Kidney epithelial cell (primary cell): Measurements from ENCODE around the gene NR3C1. TPM values are rescaled to one million over a fixed set of nuclear protein-coding genes. Genes with fewer than 3 reads are reported as not detected.

ENCODE experiments used
- DNase-seq: peaks from one replicate; pipeline ENCODE4 v3.0.0-alpha.2; 2010; ENCODE audit warnings: low read depth
- H3K27me3 ChIP-seq: 2 replicates; pipeline ENCODE4 v1.6.0; 2011; ENCODE audit warnings: low read length; ENCODE audit not compliant: control insufficient read depth, insufficient read depth
- H3K36me3 ChIP-seq: 2 replicates; pipeline ENCODE4 v1.5.1; 2011; ENCODE audit warnings: low read length; ENCODE audit not compliant: control insufficient read depth, insufficient read depth
- H3K4me3 ChIP-seq: 2 replicates; pipeline ENCODE4 v1.5.1; 2011; ENCODE audit warnings: low read depth, mild to moderate bottlenecking, control low read depth, low read length
- total RNA-seq: library from RNA; depleted of rRNA; stranded (reverse); fragments of >200 nt; gene quantifications from 2 replicates; pipeline ENCODE4 v1.2.3, GENCODE V29; 2015
- TF ChIP-seq, protein P1 (sequence below): IDR thresholded peaks from 2 replicates; pipeline ENCODE4 v1.5.1; 2011; ENCODE audit warnings: mild to moderate bottlenecking, moderate library complexity, low read length, control low read depth, inconsistent platforms; ENCODE audit not compliant: insufficient read depth, poor library complexity, severe bottlenecking

Gene NR3C1
- total RNA-seq, 1 donor from 2014 or later: 18.3 TPM

DNA sequence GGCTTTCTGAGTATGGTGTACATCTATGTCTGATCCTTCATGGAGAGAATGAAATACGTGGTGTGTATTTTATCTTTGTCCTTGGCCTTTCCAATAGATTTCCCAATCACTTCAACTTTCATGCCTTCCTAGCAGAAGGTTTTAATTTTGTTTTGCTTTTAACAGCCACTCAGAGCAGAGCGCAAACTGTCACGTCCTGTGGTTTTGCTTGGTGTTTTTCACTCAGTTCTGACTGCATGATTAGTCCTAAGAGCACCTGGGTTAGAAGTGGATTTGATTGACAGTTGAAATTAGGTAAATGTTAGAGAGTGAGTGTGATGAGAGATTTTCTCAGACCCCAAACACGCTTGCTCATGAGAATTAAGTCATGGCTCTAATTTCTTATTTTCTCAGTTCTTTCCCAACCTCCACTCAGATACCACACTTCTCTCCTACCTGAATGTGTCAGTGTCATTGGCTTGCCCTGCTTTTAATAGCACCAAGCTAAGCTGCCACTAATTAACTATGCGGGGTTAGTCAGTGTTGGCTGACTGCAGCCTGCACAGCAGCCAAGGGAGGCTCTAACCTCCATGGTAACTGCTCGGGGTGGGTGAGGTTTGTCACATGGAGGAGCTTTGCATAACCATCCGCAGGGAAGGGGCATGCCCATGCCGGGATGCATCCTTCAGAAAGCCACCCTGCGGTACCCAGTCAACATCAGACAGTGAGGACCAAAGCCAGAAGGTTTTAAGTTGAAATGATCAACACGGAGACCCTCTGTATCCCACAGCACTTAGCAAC is 173.4 kb downstream of the NR3C1 start:
- Histone ChIP-seq H3K36me3 (no peaks in the 10 kb centered on the region), H3K4me3 (no peak overlapping the region), H3K27me3 (no peaks in the 10 kb centered on the region)
- TF ChIP-seq, protein P1, sequence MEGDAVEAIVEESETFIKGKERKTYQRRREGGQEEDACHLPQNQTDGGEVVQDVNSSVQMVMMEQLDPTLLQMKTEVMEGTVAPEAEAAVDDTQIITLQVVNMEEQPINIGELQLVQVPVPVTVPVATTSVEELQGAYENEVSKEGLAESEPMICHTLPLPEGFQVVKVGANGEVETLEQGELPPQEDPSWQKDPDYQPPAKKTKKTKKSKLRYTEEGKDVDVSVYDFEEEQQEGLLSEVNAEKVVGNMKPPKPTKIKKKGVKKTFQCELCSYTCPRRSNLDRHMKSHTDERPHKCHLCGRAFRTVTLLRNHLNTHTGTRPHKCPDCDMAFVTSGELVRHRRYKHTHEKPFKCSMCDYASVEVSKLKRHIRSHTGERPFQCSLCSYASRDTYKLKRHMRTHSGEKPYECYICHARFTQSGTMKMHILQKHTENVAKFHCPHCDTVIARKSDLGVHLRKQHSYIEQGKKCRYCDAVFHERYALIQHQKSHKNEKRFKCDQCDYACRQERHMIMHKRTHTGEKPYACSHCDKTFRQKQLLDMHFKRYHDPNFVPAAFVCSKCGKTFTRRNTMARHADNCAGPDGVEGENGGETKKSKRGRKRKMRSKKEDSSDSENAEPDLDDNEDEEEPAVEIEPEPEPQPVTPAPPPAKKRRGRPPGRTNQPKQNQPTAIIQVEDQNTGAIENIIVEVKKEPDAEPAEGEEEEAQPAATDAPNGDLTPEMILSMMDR: no peak
- DNase-seq: peak; percentile 67

DNA sequence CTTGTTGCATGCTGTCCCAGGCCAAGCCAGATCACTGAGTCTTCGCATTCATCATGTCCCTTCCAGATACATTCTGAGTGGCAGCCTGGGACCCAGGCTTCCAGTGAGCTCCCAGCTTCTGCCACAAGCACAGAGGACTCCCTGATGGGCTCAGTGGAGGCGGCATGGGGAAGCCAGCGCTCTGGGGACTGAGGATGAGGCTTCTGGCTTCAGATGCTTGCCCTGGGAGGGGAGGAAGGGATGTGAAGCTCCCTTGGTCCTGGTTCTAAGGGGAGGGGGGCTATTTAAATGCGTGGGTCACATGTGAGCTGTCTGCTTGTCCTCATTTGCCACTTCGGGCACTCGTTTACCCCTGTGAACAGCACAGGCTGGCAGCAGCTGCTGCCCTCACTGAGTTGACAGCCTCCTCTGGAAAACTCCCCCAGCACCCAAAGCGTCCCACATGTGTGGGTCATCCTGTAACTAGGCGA is 174.0 kb downstream of the NR3C1 start:
- no peaks in the 10 kb centered on the region for H3K27me3 ChIP-seq
- TF ChIP-seq, protein P1: no peak
- no peak overlapping the region for H3K4me3 ChIP-seq
- H3K36me3 ChIP-seq: no peaks in the 10 kb centered on the region
- DNase-seq: no peak

DNA sequence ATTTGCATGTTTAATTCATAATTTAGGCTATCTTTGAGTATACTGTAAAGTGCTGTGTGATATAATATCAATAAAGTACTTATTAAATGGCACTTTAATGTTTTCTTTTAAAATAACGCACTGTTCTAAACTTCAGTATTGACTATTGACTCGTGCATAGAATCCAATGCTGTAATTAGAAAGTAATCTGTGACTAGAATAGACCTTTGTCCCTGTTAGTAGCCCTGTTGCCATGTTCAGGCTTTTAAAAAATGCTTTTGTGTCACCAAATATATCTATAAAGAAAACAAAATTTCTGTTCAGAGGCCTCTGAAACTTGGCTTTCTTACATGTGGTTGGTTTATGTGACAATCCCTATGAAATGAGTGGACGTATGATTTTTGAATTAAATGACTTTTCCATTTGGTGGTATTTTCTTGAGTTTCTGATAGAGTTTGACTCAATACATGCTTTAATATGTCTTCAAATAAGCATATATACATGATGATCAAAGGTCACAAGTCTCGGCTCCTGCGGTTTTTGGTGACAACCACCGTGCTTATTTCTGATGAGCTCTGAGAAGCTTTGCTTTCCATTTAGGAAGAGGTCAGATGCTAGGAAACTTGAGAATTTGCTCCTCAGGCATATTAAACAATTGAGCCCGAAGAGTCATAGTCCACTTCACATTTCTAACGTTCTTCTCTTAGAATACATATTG is 174.7 kb downstream of the NR3C1 start:
- DNase-seq: no peak
- Histone ChIP-seq H3K27me3 (no peaks in the 10 kb centered on the region), H3K36me3 (no peaks in the 10 kb centered on the region), H3K4me3 (no peak overlapping the region)
- TF ChIP-seq, protein P1: no peak
